ENCODE data around the gene GARRE1. TPM values are rescaled to one million over a fixed set of nuclear protein-coding genes. Genes with fewer than 3 reads are reported as not detected.
"Not testable (repeated sequence)": the region's sequence is repeated elsewhere in the genome, so short reads cannot be mapped to it uniquely, and the experiment has no call there.

Gene GARRE1
- total RNA-seq, 4 donors from 2014 or later: 14.3 to 30.3 (median 21.9) TPM

DNA sequence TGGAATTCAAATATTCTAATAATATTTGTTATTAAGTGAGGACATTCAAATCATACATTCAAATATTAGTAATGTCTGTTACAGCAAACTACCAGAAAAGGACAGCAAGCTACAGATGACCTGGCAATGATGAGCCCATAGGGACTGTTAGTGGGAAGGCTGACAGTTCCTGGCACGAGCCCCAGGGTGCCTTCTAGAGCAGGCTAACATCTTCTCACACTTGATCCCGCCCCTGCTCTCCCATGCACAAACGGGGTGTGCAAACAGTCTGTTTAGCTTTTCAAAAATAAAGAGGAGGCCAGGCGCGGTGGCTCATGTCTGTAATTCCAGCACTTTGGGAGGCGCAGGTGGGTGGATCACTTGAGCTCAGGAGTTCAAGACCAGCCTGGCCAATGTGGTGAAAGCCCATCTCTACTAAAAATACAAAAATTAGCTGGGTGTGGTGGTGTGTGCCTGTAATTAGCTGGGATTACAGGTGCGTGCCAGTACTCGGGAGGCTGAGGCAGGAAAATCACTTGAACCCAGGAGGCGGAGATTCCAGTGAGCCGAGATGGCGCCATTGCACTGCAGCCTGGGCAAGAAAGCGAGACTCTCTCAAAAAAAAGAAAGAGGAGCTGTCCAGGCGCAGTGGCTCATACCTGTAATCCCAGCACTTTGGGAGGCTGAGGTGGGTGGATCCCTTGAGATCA lies 9.6 kb upstream of the GARRE1 start:
- H3K4me1 ChIP-seq: peaks cover 0 to 12% (median 0%) of the 10 kb centered on the region in 3 donors
- H3K27me3 ChIP-seq: no peaks in the 10 kb centered on the region
- 55 to 66% methylated on average over 6 to 11 of the region's 13 CpGs for WGBS, 2 donors (ENCODE audit: low coverage in 1 of 2)
- ATAC-seq: no peak
- no peak for TF ChIP-seq POLR2AphosphoS5 (IDR thresholded peaks at IDR 0.05)
- TF ChIP-seq, protein P1, sequence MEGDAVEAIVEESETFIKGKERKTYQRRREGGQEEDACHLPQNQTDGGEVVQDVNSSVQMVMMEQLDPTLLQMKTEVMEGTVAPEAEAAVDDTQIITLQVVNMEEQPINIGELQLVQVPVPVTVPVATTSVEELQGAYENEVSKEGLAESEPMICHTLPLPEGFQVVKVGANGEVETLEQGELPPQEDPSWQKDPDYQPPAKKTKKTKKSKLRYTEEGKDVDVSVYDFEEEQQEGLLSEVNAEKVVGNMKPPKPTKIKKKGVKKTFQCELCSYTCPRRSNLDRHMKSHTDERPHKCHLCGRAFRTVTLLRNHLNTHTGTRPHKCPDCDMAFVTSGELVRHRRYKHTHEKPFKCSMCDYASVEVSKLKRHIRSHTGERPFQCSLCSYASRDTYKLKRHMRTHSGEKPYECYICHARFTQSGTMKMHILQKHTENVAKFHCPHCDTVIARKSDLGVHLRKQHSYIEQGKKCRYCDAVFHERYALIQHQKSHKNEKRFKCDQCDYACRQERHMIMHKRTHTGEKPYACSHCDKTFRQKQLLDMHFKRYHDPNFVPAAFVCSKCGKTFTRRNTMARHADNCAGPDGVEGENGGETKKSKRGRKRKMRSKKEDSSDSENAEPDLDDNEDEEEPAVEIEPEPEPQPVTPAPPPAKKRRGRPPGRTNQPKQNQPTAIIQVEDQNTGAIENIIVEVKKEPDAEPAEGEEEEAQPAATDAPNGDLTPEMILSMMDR (IDR thresholded peaks at IDR 0.05): no peak
- no peaks in the 10 kb centered on the region for H3K36me3 ChIP-seq
- no peaks in the 10 kb centered on the region for H3K9me3 ChIP-seq
- no peak overlapping the region for H3K27ac ChIP-seq
- no peak overlapping the region for H3K4me3 ChIP-seq

DNA sequence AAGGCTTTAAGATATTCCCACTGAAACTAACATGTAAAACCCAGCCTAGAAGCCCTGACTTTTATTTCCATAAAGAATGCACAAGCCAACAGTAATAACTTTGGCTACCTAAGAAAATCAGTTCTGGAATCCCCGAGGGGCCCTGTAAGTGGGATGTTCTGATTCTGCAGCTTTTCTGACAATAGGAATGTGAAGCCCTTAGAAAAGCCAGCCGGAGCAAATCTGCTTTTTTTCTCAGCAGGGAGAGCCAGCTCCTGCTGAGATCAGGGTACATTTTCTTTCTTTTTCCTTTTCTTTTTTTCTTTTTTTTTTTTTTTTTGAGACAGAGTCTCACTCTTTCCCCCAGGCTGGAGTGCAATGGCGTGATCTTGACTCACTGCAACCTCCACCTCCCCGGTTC lies 8.0 kb upstream of the GARRE1 start:
- no peak overlapping the region for H3K27ac ChIP-seq
- no peak overlapping the region for H3K4me3 ChIP-seq
- 0 to 30% methylated on average over 1 to 2 of the region's 4 CpGs for WGBS, 2 donors (ENCODE audit: low coverage in 1 of 2)
- H3K36me3 ChIP-seq: no peaks in the 10 kb centered on the region
- TF ChIP-seq POLR2AphosphoS5 (IDR thresholded peaks at IDR 0.05): no peak
- TF ChIP-seq POLR2A (IDR thresholded peaks at IDR 0.05): no peak
- no peak for TF ChIP-seq EP300 (IDR thresholded peaks at IDR 0.05)
- TF ChIP-seq, protein P1 (IDR thresholded peaks at IDR 0.05): no peak
- ATAC-seq: no peak
- H3K4me1 ChIP-seq: peaks cover 0 to 12% (median 0%) of the 10 kb centered on the region in 3 donors
- H3K9me3 ChIP-seq: no peaks in the 10 kb centered on the region
- H3K27me3 ChIP-seq: no peaks in the 10 kb centered on the region

DNA sequence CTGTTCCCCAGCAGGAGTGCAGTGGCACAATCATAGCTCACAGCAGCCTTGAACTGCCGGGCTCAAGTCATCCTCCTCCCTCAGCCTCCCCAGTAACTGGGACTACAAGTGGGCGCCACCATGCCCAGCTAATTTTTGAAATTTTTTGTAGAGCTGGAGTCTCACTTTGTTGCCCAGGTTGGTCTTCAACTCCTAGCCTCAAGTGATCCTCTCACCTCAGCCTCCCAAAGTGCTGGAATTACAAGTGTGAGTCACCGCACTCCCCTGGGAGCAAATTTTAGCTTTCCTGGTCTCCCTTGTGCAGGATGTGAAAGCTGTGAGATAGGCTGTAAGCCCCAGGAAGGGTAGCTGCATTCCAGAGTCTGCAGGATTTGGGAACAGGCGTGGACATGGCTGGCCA lies 5.4 kb upstream of the GARRE1 start:
- H3K4me3 ChIP-seq: no peak overlapping the region
- TF ChIP-seq POLR2AphosphoS5 (IDR thresholded peaks at IDR 0.05) (no peak), EP300 (IDR thresholded peaks at IDR 0.05) (no peak), POLR2A (IDR thresholded peaks at IDR 0.05) (no peak)
- TF ChIP-seq, protein P1 (IDR thresholded peaks at IDR 0.05): no peak
- H3K9me3 ChIP-seq: no peaks in the 10 kb centered on the region
- H3K36me3 ChIP-seq: no peaks in the 10 kb centered on the region
- no peak for ATAC-seq
- no peaks in the 10 kb centered on the region for H3K27me3 ChIP-seq
- no peak overlapping the region for H3K27ac ChIP-seq
- whole genome bisulfite sequencing, 2 donors (ENCODE audit: low coverage in 1 of 2): 82 to 100% methylated on average over 2 of the region's 4 CpGs
- H3K4me1 ChIP-seq: peaks cover 0 to 18% (median 4%) of the 10 kb centered on the region in 3 donors

DNA sequence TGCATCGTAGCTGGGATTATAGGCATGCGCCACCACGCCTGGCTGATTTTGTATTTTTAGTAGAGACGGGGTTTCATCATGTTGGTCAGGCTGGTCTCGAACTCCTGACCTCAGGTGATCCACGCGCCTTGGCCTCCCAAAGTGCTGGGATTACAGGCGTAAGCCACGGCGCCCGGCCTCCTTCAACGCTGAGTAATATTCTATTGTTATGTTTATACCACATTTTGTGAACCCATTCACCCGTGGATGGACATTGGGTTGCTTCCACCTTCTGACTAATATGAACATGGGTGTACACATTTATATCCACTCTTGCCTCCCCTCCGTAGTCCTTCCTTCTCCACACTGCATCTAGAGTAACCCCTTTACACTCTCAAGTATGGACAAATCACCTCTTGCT lies 1.2 kb upstream of the GARRE1 start:
- not testable (repeated sequence) for ATAC-seq, H3K36me3 ChIP-seq, H3K9me3 ChIP-seq, H3K27me3 ChIP-seq, H3K4me3 ChIP-seq, H3K27ac ChIP-seq
- 89 to 94% methylated on average over 9 to 12 of the region's 14 CpGs for WGBS, 2 donors (ENCODE audit: low coverage in 1 of 2)
- peaks cover 0 to 18% (median 8%) of the 10 kb centered on the region in 3 donors for H3K4me1 ChIP-seq

DNA sequence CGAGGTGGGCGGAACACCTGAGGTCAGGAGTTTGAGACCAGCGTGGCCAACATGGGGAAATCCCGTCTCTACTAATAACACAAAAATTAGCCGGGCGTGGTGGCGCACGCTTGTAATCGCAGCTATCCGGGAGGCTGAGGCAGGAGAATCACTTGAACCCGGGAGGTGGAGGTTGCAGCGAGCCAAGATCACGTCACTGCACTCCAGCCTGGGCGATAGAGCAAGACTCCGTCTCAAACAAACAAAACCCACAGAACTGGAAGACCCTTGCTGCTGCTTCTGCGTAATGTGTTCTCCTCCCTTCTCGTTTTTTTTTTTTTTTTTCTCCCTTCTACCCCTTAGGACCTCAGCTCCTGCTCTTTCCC lies 691 bp upstream of the GARRE1 start:
- Histone ChIP-seq H3K27ac (peak overlapping the region in 3 of 4 donors; percentile 93 to 98 (median 95)), H3K4me1 (peaks cover 0 to 18% (median 8%) of the 10 kb centered on the region in 3 donors), H3K4me3 (peak overlapping the region; percentile 96 to 97)
- H3K27me3 ChIP-seq, H3K9me3 ChIP-seq, ATAC-seq, H3K36me3 ChIP-seq: not testable (repeated sequence)
- 0 to 59% methylated on average over 3 to 9 of the region's 17 CpGs for WGBS, 2 donors (ENCODE audit: low coverage in 1 of 2)

DNA sequence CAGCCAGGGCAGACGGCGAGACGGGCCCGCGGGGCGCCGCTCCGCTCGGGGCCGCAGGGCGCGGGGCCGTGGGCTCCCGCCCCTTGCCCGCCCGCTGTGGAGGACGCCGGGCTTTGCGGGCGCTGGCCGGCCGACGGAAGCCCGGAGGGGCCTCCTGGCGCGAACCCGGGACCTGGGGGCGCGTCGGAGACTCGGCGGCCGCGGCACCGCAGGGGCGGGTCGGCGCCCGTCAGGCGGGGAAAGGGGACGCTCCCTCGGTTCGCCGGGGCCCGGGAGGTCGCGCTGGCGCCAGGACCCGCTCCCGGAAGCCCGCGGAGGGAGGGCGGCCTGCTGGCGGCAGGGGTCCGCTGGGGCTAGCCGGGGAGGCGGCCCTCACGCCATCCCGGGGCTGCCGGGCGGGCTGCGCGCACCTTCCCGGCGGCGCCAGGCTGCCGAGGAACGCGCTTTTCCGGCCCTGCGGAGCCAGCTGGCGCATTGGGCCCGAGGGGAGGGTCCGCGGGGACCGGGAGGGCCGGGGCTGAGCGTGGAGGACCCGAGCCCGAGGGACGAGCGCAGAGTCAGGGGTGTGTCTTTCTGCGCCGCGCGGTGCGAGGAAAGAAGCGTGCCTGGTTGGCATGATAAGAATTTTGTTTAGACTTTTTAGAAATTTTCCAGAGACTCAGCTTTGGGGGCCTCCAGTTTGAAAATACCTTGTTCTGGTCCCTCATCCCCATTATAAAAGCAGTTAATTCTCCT lies 511 bp downstream of the GARRE1 start:
- peak; percentile 71 for ATAC-seq
- WGBS, 2 donors (ENCODE audit: low coverage in 1 of 2): 0% methylated on average over 6 of the region's 88 CpGs; no CpG with 5 or more reads in 1 of the 2 donors
- no peaks in the 10 kb centered on the region for H3K9me3 ChIP-seq
- H3K4me3 ChIP-seq: peak overlapping the region; percentile 96 to 97
- TF ChIP-seq POLR2A (IDR thresholded peaks at IDR 0.05) (peak in 1 of 2 donors; percentile 18), EP300 (IDR thresholded peaks at IDR 0.05) (no peak)
- no peaks in the 10 kb centered on the region for H3K27me3 ChIP-seq
- H3K36me3 ChIP-seq: no peaks in the 10 kb centered on the region
- peaks cover 0 to 28% (median 13%) of the 10 kb centered on the region in 3 donors for H3K4me1 ChIP-seq
- H3K27ac ChIP-seq: peak overlapping the region in 3 of 4 donors; percentile 93 to 98 (median 95)
